Mesenchymal stem cell (in vitro differentiated cells and primary cell): Measurements from ENCODE around the gene FXYD2.

Experiments used
- DNase-seq: peaks from one replicate; pipeline ENCODE4 v3.0.0-alpha.2; 2013
- H2AFZ ChIP-seq: one replicate; pipeline ENCODE4 v1.6.1; 2013; ENCODE audit warnings: low read depth, mild to moderate bottlenecking, control low read depth, inconsistent platforms, low read length, moderate library complexity
- H2AK5ac ChIP-seq: 2 replicates; pipeline ENCODE4 v1.6.1; 2013; ENCODE audit warnings: low read length, moderate library complexity, mild to moderate bottlenecking, inconsistent platforms; ENCODE audit not compliant: severe bottlenecking
- H2BK120ac ChIP-seq: one replicate; pipeline ENCODE4 v1.6.1; 2013; ENCODE audit warnings: low read depth, mild to moderate bottlenecking, inconsistent platforms, low read length, moderate library complexity
- H2BK12ac ChIP-seq, 2 experiments: one replicate each; pipeline ENCODE4 v1.6.1; 2013; ENCODE audit warnings: inconsistent platforms in 2 of 2, low read length in 2 of 2, mild to moderate bottlenecking in 2 of 2, moderate library complexity in 2 of 2, control low read depth in 1 of 2
- H2BK15ac ChIP-seq: one replicate; pipeline ENCODE4 v1.6.1; 2013; ENCODE audit warnings: mild to moderate bottlenecking, low read depth, inconsistent platforms; ENCODE audit not compliant: poor library complexity, severe bottlenecking
- H2BK5ac ChIP-seq: 2 replicates; pipeline ENCODE4 v1.6.1; 2013; ENCODE audit warnings: low read depth, mild to moderate bottlenecking, low read length, control low read depth, inconsistent platforms; ENCODE audit not compliant: poor library complexity, severe bottlenecking
- H3K14ac ChIP-seq, 2 experiments: one replicate each; pipeline ENCODE4 v1.6.1; 2013; ENCODE audit warnings: inconsistent platforms in 2 of 2, low read length in 2 of 2, control low read depth in 1 of 2, mild to moderate bottlenecking in 1 of 2, moderate library complexity in 1 of 2
- H3K18ac ChIP-seq, 2 experiments: one replicate each; pipeline ENCODE4 v1.6.1; 2013; ENCODE audit warnings: inconsistent platforms in 2 of 2, low read length in 2 of 2, control low read depth in 1 of 2, low read depth in 1 of 2, mild to moderate bottlenecking in 1 of 2
- H3K23ac ChIP-seq, 2 experiments: one replicate each; pipeline ENCODE4 v1.6.1; 2013; ENCODE audit warnings: inconsistent platforms in 2 of 2, low read length in 2 of 2, mild to moderate bottlenecking in 2 of 2, moderate library complexity in 2 of 2, control low read depth in 1 of 2
- H3K27ac ChIP-seq: 2 replicates; pipeline ENCODE4 v1.5.1; 2013; ENCODE audit warnings: mild to moderate bottlenecking, moderate library complexity, low read length, control low read depth, inconsistent platforms; ENCODE audit not compliant: poor library complexity, severe bottlenecking
- H3K27me3 ChIP-seq, 2 experiments: 2 replicates each; pipeline versions ENCODE4 v1.6.1 to v1.7.0; 2013; ENCODE audit warnings: low read length in 2 of 2, mild to moderate bottlenecking in 2 of 2, moderate library complexity in 2 of 2, control low read depth in 1 of 2, inconsistent platforms in 1 of 2; ENCODE audit not compliant: control insufficient read depth in 1 of 2, insufficient read depth in 1 of 2
- H3K36me3 ChIP-seq, 2 experiments: 2 replicates each; pipeline versions ENCODE4 v1.6.1 to v1.7.0; 2013; ENCODE audit warnings: low read length in 2 of 2, control low read depth in 1 of 2, inconsistent platforms in 1 of 2, low read depth in 1 of 2, mild to moderate bottlenecking in 1 of 2; ENCODE audit not compliant: insufficient read depth in 2 of 2, control insufficient read depth in 1 of 2
- H3K4ac ChIP-seq, 2 experiments: one replicate each; pipeline ENCODE4 v1.6.1; 2013; ENCODE audit warnings: inconsistent platforms in 2 of 2, low read length in 2 of 2, mild to moderate bottlenecking in 2 of 2, moderate library complexity in 2 of 2, control low read depth in 1 of 2, low read depth in 1 of 2
- H3K4me1 ChIP-seq: 2 replicates; pipeline ENCODE4 v1.6.1; 2013; ENCODE audit warnings: low read depth, low read length, control low read depth; ENCODE audit not compliant: control insufficient read depth, insufficient read depth
- H3K4me2 ChIP-seq: 2 replicates; pipeline ENCODE4 v1.6.1; 2013; ENCODE audit warnings: low read length, mild to moderate bottlenecking, inconsistent platforms; ENCODE audit not compliant: poor library complexity, severe bottlenecking
- H3K4me3 ChIP-seq, 2 experiments: 2 replicates each; pipeline versions ENCODE4 v1.5.1 to v1.7.0; 2013; ENCODE audit warnings: low read length in 2 of 2, mild to moderate bottlenecking in 2 of 2, control low read depth in 1 of 2, low read depth in 1 of 2; ENCODE audit not compliant: insufficient read depth in 1 of 2
- H3K79me1 ChIP-seq: replicated peaks from 2 replicates; pipeline ENCODE4 v1.6.1; 2013; ENCODE audit warnings: mild to moderate bottlenecking, control low read depth, low read length, inconsistent platforms; ENCODE audit not compliant: poor library complexity, severe bottlenecking
- H3K9ac ChIP-seq: 2 replicates; pipeline ENCODE4 v1.7.0; 2013; ENCODE audit warnings: mild to moderate bottlenecking, low read length, moderate library complexity
- H3K9me3 ChIP-seq: 2 replicates; pipeline ENCODE4 v1.7.0; 2013; ENCODE audit warnings: mild to moderate bottlenecking, low read length; ENCODE audit not compliant: control insufficient read depth
- H4K8ac ChIP-seq: one replicate; pipeline ENCODE4 v1.6.1; 2013; ENCODE audit warnings: inconsistent platforms, mild to moderate bottlenecking, low read length, moderate library complexity
- H4K91ac ChIP-seq: one replicate; pipeline ENCODE4 v1.6.1; 2013; ENCODE audit warnings: mild to moderate bottlenecking, low read length, inconsistent platforms
- WGBS: methylation state at CpG from one replicate; pipeline ENCODE4 v1.1.7; 2013; ENCODE audit warnings: mixed read lengths; 5-methylcytosine and 5-hydroxymethylcytosine counted together

Gene FXYD2

DNA sequence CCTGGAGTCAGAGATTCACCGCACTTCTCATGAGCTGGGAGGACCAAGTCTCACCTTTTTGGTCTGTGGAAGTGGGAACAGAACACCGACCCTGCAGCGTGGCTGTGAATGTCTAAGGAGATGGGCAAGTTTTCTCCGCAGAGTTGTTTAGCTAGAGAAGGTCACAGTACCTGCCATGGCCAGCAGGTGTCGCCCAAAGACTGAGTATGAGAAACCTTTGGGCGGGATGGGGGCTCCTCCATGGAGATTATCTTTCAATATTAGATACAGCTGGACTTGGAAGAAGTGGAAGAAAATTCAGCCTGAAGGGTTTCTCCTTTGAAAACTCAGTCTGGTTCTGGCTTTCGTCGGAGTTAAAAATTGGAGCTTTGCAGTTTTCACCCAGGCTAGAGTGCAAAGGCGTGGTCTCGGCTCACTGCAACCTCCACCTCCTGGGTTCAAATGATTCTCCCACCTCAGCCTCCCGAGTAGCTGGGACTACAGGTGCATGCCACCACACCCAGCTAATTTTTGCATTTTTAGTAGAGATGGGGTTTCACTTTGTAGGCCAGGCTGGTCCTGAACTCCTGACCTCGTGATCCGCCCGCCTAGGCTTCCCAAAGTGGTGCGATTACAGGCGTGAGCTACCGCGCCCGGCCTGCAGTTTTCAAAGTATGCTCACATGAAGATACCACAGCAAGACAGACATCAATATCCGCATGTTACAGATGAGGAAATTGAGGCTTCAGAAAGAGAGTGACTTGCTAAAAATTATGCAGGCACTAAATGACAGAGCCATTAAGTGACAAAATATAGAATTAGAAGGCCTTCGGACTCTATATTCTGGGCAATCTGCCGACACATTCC is 16.8 kb downstream of the FXYD2 start:
- no peak overlapping the region for H3K14ac ChIP-seq
- no peak overlapping the region for H4K8ac ChIP-seq
- DNase-seq = peak; percentile 65
- H3K4me2 ChIP-seq = no peak overlapping the region
- no peak overlapping the region for H3K18ac ChIP-seq
- H2BK15ac ChIP-seq = no peak overlapping the region
- H3K4ac ChIP-seq = no peak overlapping the region
- peak overlapping the region; percentile 31 for H2AK5ac ChIP-seq
- H3K23ac ChIP-seq = no peak overlapping the region
- WGBS = 64% methylated on average over 22 of the region's 22 CpGs
- no peak overlapping the region for H2BK5ac ChIP-seq
- H2BK12ac ChIP-seq = no peak overlapping the region
- H3K79me1 ChIP-seq = peaks cover 28% of the 10 kb centered on the region
- no peak overlapping the region for H3K4me3 ChIP-seq
- peaks cover 0 to 49% of the 10 kb centered on the region in 2 experiments for H3K27me3 ChIP-seq
- H2AFZ ChIP-seq = no peak overlapping the region
- no peak overlapping the region for H4K91ac ChIP-seq
- H3K27ac ChIP-seq = no peak overlapping the region
- peaks cover 14% of the 10 kb centered on the region for H3K4me1 ChIP-seq
- H3K9me3 ChIP-seq = no peaks in the 10 kb centered on the region
- H3K36me3 ChIP-seq = peaks cover 0 to 19% of the 10 kb centered on the region in 2 experiments
- H3K9ac ChIP-seq = no peak overlapping the region
- H2BK120ac ChIP-seq = no peak overlapping the region

DNA sequence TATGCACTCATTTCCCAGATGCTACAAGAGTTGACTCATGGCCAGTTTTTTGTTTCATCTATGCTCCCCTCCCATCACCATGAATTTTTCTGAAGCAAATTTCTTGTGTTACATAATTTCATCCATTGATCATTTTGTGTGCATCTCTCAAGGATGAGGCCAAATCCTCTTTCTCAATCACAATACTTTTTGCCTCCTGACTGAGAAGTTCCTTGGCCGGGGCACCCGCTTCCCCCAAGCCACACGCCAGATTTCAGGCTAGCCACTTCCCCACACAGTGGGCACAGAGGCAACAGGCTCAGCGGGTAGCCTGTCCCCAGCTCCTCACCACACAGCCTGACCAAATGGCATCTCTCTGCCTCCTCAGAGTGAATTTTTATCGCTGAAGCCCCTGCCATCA is 17.7 kb downstream of the FXYD2 start:
- H3K4ac ChIP-seq = no peak overlapping the region
- no peak overlapping the region for H4K91ac ChIP-seq
- H2BK15ac ChIP-seq = no peak overlapping the region
- no peak overlapping the region for H3K14ac ChIP-seq
- H2BK5ac ChIP-seq = no peak overlapping the region
- no peak overlapping the region for H3K18ac ChIP-seq
- no peak overlapping the region for H3K4me3 ChIP-seq
- no peak for DNase-seq
- no peak overlapping the region for H3K4me2 ChIP-seq
- no peak overlapping the region for H3K27ac ChIP-seq
- H3K79me1 ChIP-seq = peaks cover 31% of the 10 kb centered on the region
- no peak overlapping the region for H3K23ac ChIP-seq
- no peak overlapping the region for H2BK120ac ChIP-seq
- H3K9me3 ChIP-seq = no peaks in the 10 kb centered on the region
- H2AK5ac ChIP-seq = peak overlapping the region; percentile 21
- WGBS = 83% methylated on average over 5 of the region's 5 CpGs
- peaks cover 0 to 23% of the 10 kb centered on the region in 2 experiments for H3K36me3 ChIP-seq
- H2BK12ac ChIP-seq = no peak overlapping the region
- no peak overlapping the region for H4K8ac ChIP-seq
- no peak overlapping the region for H3K9ac ChIP-seq
- H3K4me1 ChIP-seq = peaks cover 14% of the 10 kb centered on the region
- H3K27me3 ChIP-seq = peaks cover 0 to 57% of the 10 kb centered on the region in 2 experiments
- no peak overlapping the region for H2AFZ ChIP-seq

GRCh38 chr11:117805045-117805444 is 19.5 kb downstream of the FXYD2 start:
- H3K4ac ChIP-seq = no peak overlapping the region
- no peak overlapping the region for H3K18ac ChIP-seq
- H3K27ac ChIP-seq = no peak overlapping the region
- peaks cover 14% of the 10 kb centered on the region for H3K4me1 ChIP-seq
- H3K27me3 ChIP-seq = peaks cover 0 to 73% of the 10 kb centered on the region in 2 experiments
- no peak overlapping the region for H2BK120ac ChIP-seq
- no peak overlapping the region for H3K23ac ChIP-seq
- H2AFZ ChIP-seq = no peak overlapping the region
- no peak overlapping the region for H2AK5ac ChIP-seq
- peaks cover 31% of the 10 kb centered on the region for H3K79me1 ChIP-seq
- no peak overlapping the region for H3K4me3 ChIP-seq
- no peak overlapping the region for H2BK12ac ChIP-seq
- WGBS = 60% methylated on average over 1 of the region's 1 CpG
- no peak overlapping the region for H2BK5ac ChIP-seq
- no peak for DNase-seq
- peaks cover 0 to 26% of the 10 kb centered on the region in 2 experiments for H3K36me3 ChIP-seq
- no peak overlapping the region for H3K9ac ChIP-seq
- H4K8ac ChIP-seq = no peak overlapping the region
- no peak overlapping the region for H3K14ac ChIP-seq
- H4K91ac ChIP-seq = no peak overlapping the region
- no peaks in the 10 kb centered on the region for H3K9me3 ChIP-seq
- no peak overlapping the region for H2BK15ac ChIP-seq
- H3K4me2 ChIP-seq = no peak overlapping the region

DNA sequence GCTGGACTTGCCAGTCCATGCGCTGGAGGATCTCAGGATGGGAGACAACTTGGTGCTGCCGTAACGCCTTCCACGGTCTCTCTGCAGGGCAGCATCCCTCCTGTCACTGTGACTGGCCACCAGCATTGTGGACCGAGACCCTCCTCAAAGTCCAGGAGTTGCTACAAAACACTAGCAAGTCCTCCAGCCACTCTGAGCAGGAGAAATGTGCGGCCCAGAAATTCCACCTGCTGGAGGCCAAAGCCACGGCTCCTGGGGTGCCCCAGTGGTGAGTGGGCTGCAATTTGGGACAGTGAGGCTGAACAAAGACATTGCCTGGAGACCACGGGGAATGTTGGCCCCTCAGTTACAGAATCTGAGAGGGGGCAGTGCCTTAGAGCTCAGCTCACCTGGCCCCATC is 20.6 kb downstream of the FXYD2 start:
- H2BK120ac ChIP-seq = no peak overlapping the region
- peaks cover 6% of the 10 kb centered on the region for H3K4me1 ChIP-seq
- H2BK15ac ChIP-seq = no peak overlapping the region
- no peak overlapping the region for H4K8ac ChIP-seq
- no peak overlapping the region for H3K9ac ChIP-seq
- H3K4ac ChIP-seq = no peak overlapping the region
- H3K27me3 ChIP-seq = peaks cover 0 to 74% of the 10 kb centered on the region in 2 experiments
- peaks cover 31% of the 10 kb centered on the region for H3K79me1 ChIP-seq
- no peak overlapping the region for H2BK12ac ChIP-seq
- H3K9me3 ChIP-seq = no peaks in the 10 kb centered on the region
- no peak for DNase-seq
- peaks cover 0 to 26% of the 10 kb centered on the region in 2 experiments for H3K36me3 ChIP-seq
- H2AFZ ChIP-seq = no peak overlapping the region
- H3K18ac ChIP-seq = no peak overlapping the region
- H3K14ac ChIP-seq = no peak overlapping the region
- no peak overlapping the region for H2BK5ac ChIP-seq
- H3K27ac ChIP-seq = no peak overlapping the region
- no peak overlapping the region for H3K23ac ChIP-seq
- no peak overlapping the region for H3K4me3 ChIP-seq
- 95% methylated on average over 8 of the region's 8 CpGs for WGBS
- no peak overlapping the region for H3K4me2 ChIP-seq
- no peak overlapping the region for H2AK5ac ChIP-seq
- no peak overlapping the region for H4K91ac ChIP-seq
